SW480 (cell line): Measurements from ENCODE around the gene TBXAS1.

Source experiments
- DNase-seq: peaks from one replicate; pipeline ENCODE4 v3.0.0-alpha.2; 2016; ENCODE audit warnings: low spot score

The TBXAS1 gene

GRCh38 chr7:139829025-139829774 lies at the start of gene TBXAS1:
TBXAS1 (plus strand) TSS chr7:139829264; CDS start chr7:139829391, 127 bp downstream.
- DNase-seq, result no peak

- no peak for DNase-seq
These were observed 46.1 kb upstream of the TBXAS1 start for GRCh38 chr7:139782932-139783331.

GRCh38 chr7:139783647-139784385 lies 45.2 kb upstream of the TBXAS1 start:
- no peak for DNase-seq

GRCh38 chr7:139784648-139785047 lies 44.4 kb upstream of the TBXAS1 start:
- DNase-seq, result no peak

DNA sequence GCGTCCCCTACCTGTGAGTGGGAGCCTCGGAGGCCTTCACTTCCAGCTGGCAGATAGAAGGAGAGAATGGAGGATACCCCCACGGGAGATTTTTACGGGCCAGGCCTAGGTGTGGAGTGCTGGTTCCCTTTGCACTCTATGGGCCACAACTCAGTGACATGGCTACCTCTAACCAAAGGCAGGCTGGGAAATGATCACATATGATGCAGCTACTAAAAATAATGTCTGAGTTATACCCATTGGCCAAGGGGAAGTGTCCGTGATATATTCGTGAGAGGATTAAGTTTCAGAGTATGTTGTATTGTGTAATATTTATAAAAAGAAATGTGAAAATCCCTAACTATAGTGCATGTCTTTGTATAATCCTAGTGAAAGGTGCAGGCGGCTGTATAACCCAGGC lies 37.7 kb upstream of the TBXAS1 start:
- DNase-seq, result no peak

DNA sequence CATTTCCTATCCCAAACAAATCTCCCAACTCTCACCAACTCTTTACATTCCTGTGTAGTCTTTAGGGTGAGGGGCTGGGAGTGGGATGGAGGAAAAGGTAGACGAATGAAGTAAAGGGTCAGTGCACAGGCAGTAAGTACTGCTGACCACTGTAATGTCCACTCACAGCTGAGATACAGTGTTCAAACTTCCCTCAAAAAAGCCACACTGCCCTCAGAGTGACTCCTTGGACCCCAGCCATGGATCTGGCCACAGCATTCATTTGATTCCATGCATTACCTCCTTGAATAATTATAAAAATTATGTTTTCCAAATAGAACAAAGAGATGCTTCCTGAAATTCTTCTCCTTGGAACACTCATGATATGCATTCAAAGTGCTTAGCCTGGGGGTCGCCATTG lies 31.5 kb upstream of the TBXAS1 start:
- DNase-seq, result no peak

- no peak for DNase-seq
These were observed 30.8 kb upstream of the TBXAS1 start for GRCh38 chr7:139798221-139798620.

DNA sequence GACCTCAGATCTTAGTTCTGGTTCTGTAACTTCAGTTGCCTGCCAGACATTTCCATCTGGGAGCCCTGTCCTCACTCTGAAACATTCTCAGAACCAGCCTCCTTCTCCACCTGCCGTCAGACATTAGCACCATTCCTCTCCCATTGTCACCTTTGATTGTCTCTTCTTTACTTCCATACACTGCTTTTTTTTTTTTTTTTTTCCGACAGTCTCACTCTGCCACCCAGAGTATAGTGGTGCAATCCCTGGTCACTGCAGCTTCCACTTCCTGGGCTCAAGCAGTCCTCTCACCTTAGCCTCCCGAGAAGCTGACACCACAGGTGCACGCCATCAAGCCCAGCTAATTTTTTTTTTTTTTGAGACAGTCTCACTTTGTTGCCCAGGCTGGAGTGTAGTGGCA lies 30.2 kb upstream of the TBXAS1 start:
- no peak for DNase-seq

DNA sequence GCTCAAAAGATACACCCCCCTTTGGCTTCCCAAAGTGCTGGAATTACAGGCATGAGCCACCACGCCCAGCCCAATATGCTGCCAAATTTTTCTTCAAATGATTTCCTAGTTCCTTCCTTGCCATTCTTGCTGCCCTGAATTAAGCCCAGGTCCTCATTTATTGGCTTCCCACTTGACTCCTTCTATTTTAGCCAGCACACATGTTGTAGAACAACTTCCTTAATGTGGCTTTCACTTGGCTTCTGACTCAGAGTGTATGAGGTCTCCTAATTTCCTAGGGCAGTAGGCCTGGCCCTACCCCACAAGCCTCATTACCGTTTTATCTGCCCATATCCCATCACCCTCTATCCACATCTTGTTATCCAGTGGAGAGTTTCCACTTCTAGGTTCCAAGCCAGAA lies 29.5 kb upstream of the TBXAS1 start:
- DNase-seq, result no peak

- DNase-seq, result no peak
These were observed 24.5 kb upstream of the TBXAS1 start for GRCh38 chr7:139804571-139804970.

GRCh38 chr7:139807009-139807408 lies 22.1 kb upstream of the TBXAS1 start:
- no peak for DNase-seq

DNA sequence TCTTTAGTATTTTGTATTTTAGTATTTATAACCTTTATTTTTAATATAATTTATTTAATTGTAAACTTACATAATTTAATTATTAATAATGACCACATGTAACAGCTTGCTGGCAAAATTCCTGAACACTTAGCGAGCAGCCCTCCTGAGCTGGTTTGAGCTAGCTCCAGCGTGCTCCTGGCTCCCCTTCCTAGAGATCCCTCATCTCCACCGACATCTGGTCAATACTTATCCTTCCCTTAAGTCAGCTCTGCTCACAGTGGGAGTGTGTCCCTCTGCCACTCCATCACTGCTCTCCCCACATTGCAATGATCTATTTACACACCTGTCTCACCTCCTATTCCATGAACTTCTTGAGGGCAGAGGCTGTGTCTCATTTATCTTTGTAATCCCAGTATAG lies 20.6 kb upstream of the TBXAS1 start:
- DNase-seq, result no peak

- no peak for DNase-seq
These were observed 20.1 kb upstream of the TBXAS1 start for GRCh38 chr7:139808846-139809442.

- no peak for DNase-seq
These were observed 18.0 kb upstream of the TBXAS1 start for GRCh38 chr7:139811066-139811465.

- no peak for DNase-seq
These were observed 15.9 kb upstream of the TBXAS1 start for GRCh38 chr7:139813151-139813550.

DNA sequence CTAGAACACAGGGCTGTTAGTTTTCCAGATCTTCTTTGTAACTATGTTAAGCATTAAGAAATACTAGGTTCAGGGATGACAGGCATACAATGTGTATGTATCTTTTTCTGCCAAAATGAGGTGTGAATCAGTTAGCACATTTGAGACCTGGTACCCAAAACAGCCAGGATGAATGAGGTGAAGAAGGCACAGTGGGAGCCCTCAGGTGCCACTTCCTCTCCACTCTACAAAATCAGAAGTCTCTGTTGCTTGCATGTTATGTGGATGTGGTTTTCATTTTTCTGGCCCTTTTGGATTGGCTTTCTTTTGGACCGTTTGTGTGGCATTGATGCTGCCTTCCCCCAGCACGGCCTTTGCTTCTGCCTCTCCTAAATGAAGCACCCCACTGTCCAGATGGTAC lies 15.4 kb upstream of the TBXAS1 start:
- DNase-seq, result no peak

GRCh38 chr7:139817249-139817648 lies 11.8 kb upstream of the TBXAS1 start:
- DNase-seq, result no peak

DNA sequence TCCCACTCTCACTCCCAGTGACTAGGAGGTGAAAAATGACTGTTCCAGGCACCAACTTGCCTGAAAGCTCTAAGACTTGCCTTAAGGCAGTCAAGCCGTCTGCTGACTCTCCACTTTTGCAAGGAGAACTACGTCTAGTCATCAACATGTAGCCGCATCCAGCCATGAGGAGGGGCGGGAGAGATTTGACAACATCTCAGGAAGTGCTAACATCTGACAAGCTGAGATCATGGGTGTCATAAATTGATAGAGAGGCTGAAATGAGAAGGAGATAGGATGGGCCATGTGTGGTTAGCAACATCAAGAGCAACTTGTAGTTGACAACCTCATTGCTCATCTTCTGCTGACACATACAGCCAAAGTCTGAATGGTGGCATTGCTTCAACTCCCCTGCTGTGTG lies 9.0 kb upstream of the TBXAS1 start:
- no peak for DNase-seq

GRCh38 chr7:139821349-139822105 lies 7.5 kb upstream of the TBXAS1 start:
- no peak for DNase-seq

DNA sequence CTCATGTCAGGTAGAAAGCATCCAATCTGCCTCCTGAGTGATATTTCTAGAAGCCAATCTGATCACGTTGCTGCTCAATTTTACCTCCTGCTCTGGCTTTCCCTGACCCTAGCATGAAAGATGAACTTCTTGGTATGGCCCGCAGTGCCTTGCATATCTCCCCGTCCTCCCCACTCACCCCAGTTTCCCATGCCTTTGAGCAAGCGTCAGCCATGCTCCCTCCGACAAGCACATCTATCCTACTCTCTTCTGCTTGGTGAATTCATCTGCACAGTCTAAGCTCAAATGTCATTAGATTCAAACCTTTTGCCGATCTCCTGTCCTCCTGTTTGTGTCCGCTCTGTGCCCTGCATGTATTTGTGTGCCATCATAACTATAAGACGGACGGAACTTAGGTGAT lies 6.2 kb upstream of the TBXAS1 start:
- no peak for DNase-seq

DNA sequence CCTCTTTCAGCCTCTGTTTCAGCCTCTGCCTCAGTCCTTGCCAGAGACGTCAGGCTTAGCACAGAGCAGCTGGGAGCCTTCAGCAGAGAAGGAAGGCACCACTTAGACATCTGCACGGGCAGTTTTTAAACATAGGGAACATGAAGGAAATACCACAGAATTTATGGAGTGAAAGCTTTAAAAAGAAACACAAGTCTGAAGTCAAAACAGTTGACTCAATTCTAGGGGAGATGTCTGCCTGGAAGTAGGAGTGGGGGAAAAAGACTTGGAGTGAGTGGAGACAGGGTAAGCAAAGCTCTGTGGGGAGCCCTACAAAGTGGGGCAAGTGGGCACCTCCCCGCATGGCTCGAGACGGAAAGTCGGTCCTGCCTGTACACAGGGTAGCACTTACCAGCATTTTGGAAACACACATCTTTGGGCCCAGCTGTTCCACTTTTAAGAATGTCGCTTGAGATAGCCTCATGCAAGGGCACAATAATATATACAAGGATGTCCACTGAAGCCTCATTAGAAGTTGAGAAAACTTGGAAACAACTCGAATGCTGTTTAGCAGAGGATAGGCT lies 5.0 kb upstream of the TBXAS1 start:
- DNase-seq, result no peak

- DNase-seq, result peak; percentile 58
These were observed 3.3 kb upstream of the TBXAS1 start for GRCh38 chr7:139825666-139826290.
